Liver (tissue), 9 donors: ENCODE results near the gene AIG1. TPM values are rescaled to one million over a fixed set of nuclear protein-coding genes. Genes with fewer than 3 reads are reported as not detected.

Experiments used
- DNase-seq: peaks from one replicate; pipeline ENCODE4 v3.0.0-alpha.2; 2017; ENCODE audit warnings: low spot score
- H3K27ac ChIP-seq, 2 donors: one replicate each; pipeline ENCODE4 v1.7.0; 2013; ENCODE audit warnings: inconsistent platforms in 2 of 2, low read length in 2 of 2, control low read depth in 1 of 2, low read depth in 1 of 2, mild to moderate bottlenecking in 1 of 2
- H3K27me3 ChIP-seq, 4 donors: one replicate each; pipeline versions ENCODE4 v1.6.1 to v1.7.0; 2013; ENCODE audit warnings: low read length in 3 of 4, inconsistent platforms in 1 of 4, mild to moderate bottlenecking in 1 of 4, moderate library complexity in 1 of 4; ENCODE audit not compliant: control insufficient read depth in 4 of 4, insufficient read depth in 4 of 4
- H3K36me3 ChIP-seq, 4 donors: one replicate each; pipeline versions ENCODE4 v1.6.1 to v1.7.0; 2013; ENCODE audit warnings: low read length in 3 of 4, mild to moderate bottlenecking in 3 of 4, low read depth in 1 of 4, moderate library complexity in 1 of 4; ENCODE audit not compliant: control insufficient read depth in 4 of 4, insufficient read depth in 3 of 4
- H3K4me1 ChIP-seq, 4 donors: one replicate each; pipeline versions ENCODE4 v1.6.1 to v1.7.0; 2013; ENCODE audit warnings: low read length in 3 of 4, mild to moderate bottlenecking in 3 of 4, moderate library complexity in 1 of 4; ENCODE audit not compliant: control insufficient read depth in 4 of 4, insufficient read depth in 4 of 4
- H3K4me3 ChIP-seq, 3 donors: one replicate each; pipeline versions ENCODE4 v1.6.1 to v1.7.0; 2013; ENCODE audit warnings: low read length in 3 of 3, control low read depth in 1 of 3, low read depth in 1 of 3, mild to moderate bottlenecking in 1 of 3
- H3K9ac ChIP-seq, 2 donors: one replicate each; pipeline ENCODE4 v1.7.0; 2013; ENCODE audit warnings: low read length in 2 of 2, mild to moderate bottlenecking in 2 of 2, moderate library complexity in 2 of 2, control low read depth in 1 of 2, low read depth in 1 of 2
- H3K9me3 ChIP-seq, 4 donors: one replicate each; pipeline versions ENCODE4 v1.6.1 to v1.7.0; 2013; ENCODE audit warnings: low read length in 3 of 4; ENCODE audit not compliant: control insufficient read depth in 4 of 4
- EGR1 ChIP-seq, 2 donors: IDR thresholded peaks; 2 replicates each; pipeline ENCODE4 v1.6.1; 2016 to 2018; ENCODE audit warnings: antibody characterized with exemption in 2 of 2, low read depth in 2 of 2
- FOXA1 ChIP-seq: IDR thresholded peaks from 2 replicates; pipeline ENCODE4 v1.6.1; 2016; ENCODE audit warnings: antibody characterized with exemption
- FOXA2 ChIP-seq: IDR thresholded peaks from 2 replicates; pipeline ENCODE4 v1.6.1; 2016; ENCODE audit warnings: antibody characterized with exemption
- GABPA ChIP-seq, 2 donors: IDR thresholded peaks in 1 of 2; conservative IDR thresholded peaks in 1 of 2; 2 replicates each; pipeline ENCODE4 v1.6.1; 2016; ENCODE audit warnings: antibody characterized with exemption in 2 of 2, mild to moderate bottlenecking in 1 of 2, moderate library complexity in 1 of 2
- HNF4A ChIP-seq, 2 donors: conservative IDR thresholded peaks; 2 replicates each; pipeline ENCODE4 v1.6.1; 2016; ENCODE audit warnings: antibody characterized with exemption in 2 of 2, mild to moderate bottlenecking in 2 of 2
- HNF4G ChIP-seq: IDR thresholded peaks from 2 replicates; pipeline ENCODE4 v1.6.1; 2016; ENCODE audit warnings: antibody characterized with exemption
- JUND ChIP-seq, 2 donors: IDR thresholded peaks; 2 replicates each; pipeline ENCODE4 v1.6.1; 2016; ENCODE audit warnings: antibody characterized with exemption in 2 of 2
- NR2F2 ChIP-seq: IDR thresholded peaks from 2 replicates; pipeline ENCODE4 v1.6.1; 2016; ENCODE audit warnings: antibody characterized with exemption
- RAD21 ChIP-seq, 2 donors: IDR thresholded peaks; 2 replicates each; pipeline ENCODE4 v1.6.1; 2016; ENCODE audit warnings: antibody characterized with exemption in 2 of 2, mild to moderate bottlenecking in 2 of 2
- RXRA ChIP-seq, 2 donors: IDR thresholded peaks; 2 replicates each; pipeline ENCODE4 v1.6.1; 2017 to 2018; ENCODE audit warnings: antibody characterized with exemption in 2 of 2, mild to moderate bottlenecking in 1 of 2
- SP1 ChIP-seq: IDR thresholded peaks from 2 replicates; pipeline ENCODE4 v1.6.1; 2018; ENCODE audit warnings: antibody characterized with exemption, mild to moderate bottlenecking
- TAF1 ChIP-seq: conservative IDR thresholded peaks from 2 replicates; pipeline ENCODE4 v1.6.1; 2016; ENCODE audit warnings: antibody characterized with exemption, mild to moderate bottlenecking
- YY1 ChIP-seq: IDR thresholded peaks from 2 replicates; pipeline ENCODE4 v1.6.1; 2016; ENCODE audit warnings: antibody characterized with exemption, mild to moderate bottlenecking
- WGBS: extraction: QIAGEN DNeasy Blood & Tissue Kit; methylation state at CpG from one replicate; pipeline ENCODE4 v1.1.7; 2013; 5-methylcytosine and 5-hydroxymethylcytosine counted together
- polyA plus RNA-seq, 2 donors: library from polyadenylated mRNA; stranded (reverse) in 1 of 2; unstranded in 1 of 2; fragments of 200-250 nt in 1 of 2; fragments of >200 nt in 1 of 2; fragmentation: Nextera tagmentation in 1 of 2; extraction: Ambion mirVana in 1 of 2; gene quantifications; one replicate each; pipeline versions ENCODE4 v1.2.1 to v1.2.3, GENCODE V29; 2013 to 2015
- total RNA-seq, 2 donors: library from RNA; depleted of rRNA; stranded (reverse); fragments of >200 nt; gene quantifications; one replicate each; pipeline ENCODE4 v1.2.3, GENCODE V29; 2014
- TF ChIP-seq, protein P1 (sequence below): fragments of 150-350 bp; IDR thresholded peaks from 2 replicates; pipeline ENCODE4 v1.5.1; 2017; ENCODE audit warnings: improper control_type of control experiment, low read depth, low read length; ENCODE audit not compliant: missing input control
- TF ChIP-seq, protein P2 (sequence below): IDR thresholded peaks from 2 replicates; pipeline ENCODE4 v1.6.1; 2016; ENCODE audit warnings: antibody characterized with exemption
- TF ChIP-seq, protein P3 (sequence below): IDR thresholded peaks from 2 replicates; pipeline ENCODE4 v1.6.1; 2016; ENCODE audit warnings: antibody characterized with exemption
- TF ChIP-seq, protein P4 (sequence below): IDR thresholded peaks from 2 replicates; pipeline ENCODE4 v1.6.1; 2016; ENCODE audit warnings: antibody characterized with exemption, mild to moderate bottlenecking
- TF ChIP-seq, protein P5 (sequence below): IDR thresholded peaks from 2 replicates; pipeline ENCODE4 v1.6.1; 2016; ENCODE audit warnings: antibody characterized with exemption
- donor health status: healthy.
- donor health status: healthy.
- donor health status: healthy.
- donor health status: healthy.
- donor health status: healthy.

Gene AIG1
- total and polyA plus RNA-seq, 4 donors, result 74.8 to 169 (median 121) TPM

DNA sequence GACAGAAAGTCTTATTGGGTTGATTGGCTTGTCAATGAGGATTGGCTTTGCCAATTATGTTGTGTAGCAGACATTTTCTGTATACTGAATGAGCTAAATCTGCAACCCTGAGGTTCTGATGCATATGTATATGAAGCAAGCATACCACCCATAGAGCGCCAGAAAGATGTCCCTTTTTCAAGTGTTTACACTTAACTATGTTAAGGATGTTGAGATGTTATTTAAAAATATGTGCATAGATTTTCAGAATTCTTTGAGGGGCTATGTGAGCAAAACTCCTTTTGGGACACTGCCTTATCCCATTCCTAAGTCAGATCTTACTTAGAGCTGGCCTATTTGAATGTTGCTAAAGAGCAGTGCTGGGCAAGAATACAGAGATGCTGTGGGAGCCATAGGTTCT is 1.9 kb downstream of the AIG1 start:
- H3K27me3 ChIP-seq, result no peaks in the 10 kb centered on the region
- H3K9ac ChIP-seq, result no peak overlapping the region
- DNase-seq, result no peak
- H3K4me3 ChIP-seq, result peak overlapping the region in 1 of 3 donors; percentile 18
- H3K27ac ChIP-seq, result peak overlapping the region; percentile 100
- H3K9me3 ChIP-seq, result no peaks in the 10 kb centered on the region
- 94% methylated on average over 1 of the region's 1 CpG for WGBS
- TF ChIP-seq RXRA (IDR thresholded peaks at IDR 0.05) (no peak), NR2F2 (no peak), TAF1 (no peak), FOXA2 (no peak), JUND (IDR thresholded peaks at IDR 0.05) (no peak), HNF4G (no peak), YY1 (no peak), FOXA1 (no peak), RAD21 (IDR thresholded peaks at IDR 0.05) (no peak), SP1 (no peak), EGR1 (IDR thresholded peaks at IDR 0.05; ENCODE audit: low read depth in 2 of 2) (no peak), HNF4A (conservative IDR thresholded peaks at IDR 0.05) (no peak), GABPA (IDR thresholded peaks at IDR 0.05 in 1 of 2, conservative IDR thresholded peaks at IDR 0.05 in 1 of 2) (no peak)
- TF ChIP-seq, protein P1, sequence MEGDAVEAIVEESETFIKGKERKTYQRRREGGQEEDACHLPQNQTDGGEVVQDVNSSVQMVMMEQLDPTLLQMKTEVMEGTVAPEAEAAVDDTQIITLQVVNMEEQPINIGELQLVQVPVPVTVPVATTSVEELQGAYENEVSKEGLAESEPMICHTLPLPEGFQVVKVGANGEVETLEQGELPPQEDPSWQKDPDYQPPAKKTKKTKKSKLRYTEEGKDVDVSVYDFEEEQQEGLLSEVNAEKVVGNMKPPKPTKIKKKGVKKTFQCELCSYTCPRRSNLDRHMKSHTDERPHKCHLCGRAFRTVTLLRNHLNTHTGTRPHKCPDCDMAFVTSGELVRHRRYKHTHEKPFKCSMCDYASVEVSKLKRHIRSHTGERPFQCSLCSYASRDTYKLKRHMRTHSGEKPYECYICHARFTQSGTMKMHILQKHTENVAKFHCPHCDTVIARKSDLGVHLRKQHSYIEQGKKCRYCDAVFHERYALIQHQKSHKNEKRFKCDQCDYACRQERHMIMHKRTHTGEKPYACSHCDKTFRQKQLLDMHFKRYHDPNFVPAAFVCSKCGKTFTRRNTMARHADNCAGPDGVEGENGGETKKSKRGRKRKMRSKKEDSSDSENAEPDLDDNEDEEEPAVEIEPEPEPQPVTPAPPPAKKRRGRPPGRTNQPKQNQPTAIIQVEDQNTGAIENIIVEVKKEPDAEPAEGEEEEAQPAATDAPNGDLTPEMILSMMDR, result no peak
- TF ChIP-seq, protein P2, sequence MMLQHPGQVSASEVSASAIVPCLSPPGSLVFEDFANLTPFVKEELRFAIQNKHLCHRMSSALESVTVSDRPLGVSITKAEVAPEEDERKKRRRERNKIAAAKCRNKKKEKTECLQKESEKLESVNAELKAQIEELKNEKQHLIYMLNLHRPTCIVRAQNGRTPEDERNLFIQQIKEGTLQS, result no peak
- TF ChIP-seq, protein P3, sequence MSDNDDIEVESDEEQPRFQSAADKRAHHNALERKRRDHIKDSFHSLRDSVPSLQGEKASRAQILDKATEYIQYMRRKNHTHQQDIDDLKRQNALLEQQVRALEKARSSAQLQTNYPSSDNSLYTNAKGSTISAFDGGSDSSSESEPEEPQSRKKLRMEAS, result no peak
- TF ChIP-seq, protein P4, sequence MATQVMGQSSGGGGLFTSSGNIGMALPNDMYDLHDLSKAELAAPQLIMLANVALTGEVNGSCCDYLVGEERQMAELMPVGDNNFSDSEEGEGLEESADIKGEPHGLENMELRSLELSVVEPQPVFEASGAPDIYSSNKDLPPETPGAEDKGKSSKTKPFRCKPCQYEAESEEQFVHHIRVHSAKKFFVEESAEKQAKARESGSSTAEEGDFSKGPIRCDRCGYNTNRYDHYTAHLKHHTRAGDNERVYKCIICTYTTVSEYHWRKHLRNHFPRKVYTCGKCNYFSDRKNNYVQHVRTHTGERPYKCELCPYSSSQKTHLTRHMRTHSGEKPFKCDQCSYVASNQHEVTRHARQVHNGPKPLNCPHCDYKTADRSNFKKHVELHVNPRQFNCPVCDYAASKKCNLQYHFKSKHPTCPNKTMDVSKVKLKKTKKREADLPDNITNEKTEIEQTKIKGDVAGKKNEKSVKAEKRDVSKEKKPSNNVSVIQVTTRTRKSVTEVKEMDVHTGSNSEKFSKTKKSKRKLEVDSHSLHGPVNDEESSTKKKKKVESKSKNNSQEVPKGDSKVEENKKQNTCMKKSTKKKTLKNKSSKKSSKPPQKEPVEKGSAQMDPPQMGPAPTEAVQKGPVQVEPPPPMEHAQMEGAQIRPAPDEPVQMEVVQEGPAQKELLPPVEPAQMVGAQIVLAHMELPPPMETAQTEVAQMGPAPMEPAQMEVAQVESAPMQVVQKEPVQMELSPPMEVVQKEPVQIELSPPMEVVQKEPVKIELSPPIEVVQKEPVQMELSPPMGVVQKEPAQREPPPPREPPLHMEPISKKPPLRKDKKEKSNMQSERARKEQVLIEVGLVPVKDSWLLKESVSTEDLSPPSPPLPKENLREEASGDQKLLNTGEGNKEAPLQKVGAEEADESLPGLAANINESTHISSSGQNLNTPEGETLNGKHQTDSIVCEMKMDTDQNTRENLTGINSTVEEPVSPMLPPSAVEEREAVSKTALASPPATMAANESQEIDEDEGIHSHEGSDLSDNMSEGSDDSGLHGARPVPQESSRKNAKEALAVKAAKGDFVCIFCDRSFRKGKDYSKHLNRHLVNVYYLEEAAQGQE, result no peak
- TF ChIP-seq, protein P5, sequence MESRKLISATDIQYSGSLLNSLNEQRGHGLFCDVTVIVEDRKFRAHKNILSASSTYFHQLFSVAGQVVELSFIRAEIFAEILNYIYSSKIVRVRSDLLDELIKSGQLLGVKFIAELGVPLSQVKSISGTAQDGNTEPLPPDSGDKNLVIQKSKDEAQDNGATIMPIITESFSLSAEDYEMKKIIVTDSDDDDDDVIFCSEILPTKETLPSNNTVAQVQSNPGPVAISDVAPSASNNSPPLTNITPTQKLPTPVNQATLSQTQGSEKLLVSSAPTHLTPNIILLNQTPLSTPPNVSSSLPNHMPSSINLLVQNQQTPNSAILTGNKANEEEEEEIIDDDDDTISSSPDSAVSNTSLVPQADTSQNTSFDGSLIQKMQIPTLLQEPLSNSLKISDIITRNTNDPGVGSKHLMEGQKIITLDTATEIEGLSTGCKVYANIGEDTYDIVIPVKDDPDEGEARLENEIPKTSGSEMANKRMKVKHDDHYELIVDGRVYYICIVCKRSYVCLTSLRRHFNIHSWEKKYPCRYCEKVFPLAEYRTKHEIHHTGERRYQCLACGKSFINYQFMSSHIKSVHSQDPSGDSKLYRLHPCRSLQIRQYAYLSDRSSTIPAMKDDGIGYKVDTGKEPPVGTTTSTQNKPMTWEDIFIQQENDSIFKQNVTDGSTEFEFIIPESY, result no peak
- no peaks in the 10 kb centered on the region for H3K36me3 ChIP-seq
- peaks cover 4 to 40% (median 17%) of the 10 kb centered on the region in 4 donors for H3K4me1 ChIP-seq
